ENCODE results near the gene STARD7.

GRCh38 chr2:96156011-96156820 is 52.4 kb downstream of the STARD7 start:
- TF ChIP-seq POLR2A (IDR thresholded peaks at IDR 0.05) (no peak), CTCF (IDR thresholded peaks at IDR 0.05) (no peak)

Measured in right lobe of liver (tissue), 4 donors.